GM18517 (cell line): ENCODE data around the gene PKDCC.

Experiments used
- ATAC-seq: cut with Tn5 transposase; IDR thresholded peaks from one replicate; pipeline ENCODE4 v1.9.1; 2021; ENCODE audit warnings: mild to moderate bottlenecking, moderate library complexity; ENCODE audit not compliant: unreplicated experiment

Gene PKDCC, protein sequence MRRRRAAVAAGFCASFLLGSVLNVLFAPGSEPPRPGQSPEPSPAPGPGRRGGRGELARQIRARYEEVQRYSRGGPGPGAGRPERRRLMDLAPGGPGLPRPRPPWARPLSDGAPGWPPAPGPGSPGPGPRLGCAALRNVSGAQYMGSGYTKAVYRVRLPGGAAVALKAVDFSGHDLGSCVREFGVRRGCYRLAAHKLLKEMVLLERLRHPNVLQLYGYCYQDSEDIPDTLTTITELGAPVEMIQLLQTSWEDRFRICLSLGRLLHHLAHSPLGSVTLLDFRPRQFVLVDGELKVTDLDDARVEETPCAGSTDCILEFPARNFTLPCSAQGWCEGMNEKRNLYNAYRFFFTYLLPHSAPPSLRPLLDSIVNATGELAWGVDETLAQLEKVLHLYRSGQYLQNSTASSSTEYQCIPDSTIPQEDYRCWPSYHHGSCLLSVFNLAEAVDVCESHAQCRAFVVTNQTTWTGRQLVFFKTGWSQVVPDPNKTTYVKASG

DNA sequence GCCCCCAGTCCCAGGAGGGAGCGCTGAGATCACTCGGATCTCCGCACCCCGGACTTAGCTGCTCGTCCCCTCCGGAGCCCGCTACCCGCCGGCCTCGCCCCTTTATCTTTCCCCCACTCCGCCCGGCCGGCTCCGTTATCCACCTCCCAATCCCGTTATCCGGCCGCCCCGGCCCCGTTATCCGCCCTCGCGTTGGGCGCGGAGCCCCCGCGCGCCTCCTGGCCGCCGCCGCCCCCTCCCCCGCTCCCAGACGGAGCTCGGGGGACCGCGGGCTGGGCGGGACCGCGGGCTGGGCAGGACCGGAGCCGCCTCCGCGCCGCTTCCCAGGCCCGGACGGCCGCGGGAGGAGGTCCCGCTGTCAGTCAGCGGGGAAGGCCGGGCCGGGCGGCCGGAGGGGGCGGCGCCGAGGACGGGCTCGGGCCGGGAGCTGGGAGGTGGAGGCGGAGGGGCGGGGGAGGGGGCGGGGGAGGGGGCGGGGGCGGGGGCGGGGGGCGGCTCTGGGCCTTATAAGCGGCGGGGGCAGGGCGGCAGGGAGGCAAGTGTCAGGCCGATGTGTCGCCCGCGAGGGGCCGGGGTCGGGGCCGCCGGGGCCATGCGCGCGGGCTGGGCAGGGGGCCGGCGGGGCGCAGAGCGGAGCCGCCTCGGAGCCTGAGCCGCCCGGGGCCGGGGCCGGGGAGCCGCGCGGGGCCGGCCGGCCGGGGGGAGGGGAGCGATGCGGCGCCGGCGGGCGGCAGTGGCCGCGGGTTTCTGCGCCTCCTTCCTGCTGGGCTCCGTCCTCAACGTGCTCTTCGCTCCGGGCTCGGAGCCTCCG is at the start of gene PKDCC:
Gene PKDCC, plus strand, starts transcription at position 534 of the 811 bp plus-strand sequence. Its CDS starts 179 bp downstream, at position 713.
- ATAC-seq, result no peak

DNA sequence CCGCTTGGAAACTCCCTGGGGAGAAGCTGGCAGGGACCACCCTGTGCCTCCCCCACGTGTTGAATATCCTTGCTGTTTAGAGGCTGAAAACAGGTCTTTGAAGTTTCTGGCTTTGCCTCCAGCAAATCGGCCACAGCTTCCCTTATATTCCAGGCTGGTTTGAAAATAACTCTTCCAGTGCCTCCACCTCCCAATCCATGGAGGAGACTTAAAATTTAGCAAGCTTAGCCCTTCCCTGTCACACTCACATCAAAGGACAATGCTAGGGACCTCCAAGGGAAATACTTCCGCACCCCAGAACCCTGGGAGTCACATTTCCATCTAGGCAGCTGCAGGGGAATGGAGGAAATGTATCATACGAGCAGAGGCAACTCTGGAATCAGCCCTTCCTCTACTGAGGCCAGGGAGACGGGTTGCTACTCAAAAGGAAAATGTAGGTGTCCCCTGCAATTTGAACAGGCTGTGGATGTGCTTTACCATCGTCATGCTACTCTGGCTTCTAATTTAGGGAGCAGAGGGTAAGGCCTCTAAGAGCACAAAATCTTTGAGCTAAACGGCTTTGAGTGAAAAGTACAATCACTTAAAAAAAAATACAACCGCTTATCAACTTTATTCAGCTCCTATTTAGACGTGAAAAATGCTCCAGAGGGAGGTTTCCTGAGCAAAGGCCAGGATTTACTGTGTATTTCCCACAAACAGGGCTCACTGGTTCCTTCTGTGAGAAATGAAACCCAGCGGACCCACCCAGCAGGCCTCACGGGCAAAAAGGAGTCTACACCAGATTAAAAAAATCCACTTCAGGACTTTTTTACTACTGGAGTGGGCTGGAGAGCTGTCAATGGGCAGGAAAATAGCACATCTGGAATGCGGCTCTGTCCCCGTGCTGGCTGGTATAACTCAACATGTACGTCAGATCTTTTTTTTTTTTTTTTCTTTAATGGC is 49.4 kb upstream of the PKDCC start:
- ATAC-seq, result no peak

DNA sequence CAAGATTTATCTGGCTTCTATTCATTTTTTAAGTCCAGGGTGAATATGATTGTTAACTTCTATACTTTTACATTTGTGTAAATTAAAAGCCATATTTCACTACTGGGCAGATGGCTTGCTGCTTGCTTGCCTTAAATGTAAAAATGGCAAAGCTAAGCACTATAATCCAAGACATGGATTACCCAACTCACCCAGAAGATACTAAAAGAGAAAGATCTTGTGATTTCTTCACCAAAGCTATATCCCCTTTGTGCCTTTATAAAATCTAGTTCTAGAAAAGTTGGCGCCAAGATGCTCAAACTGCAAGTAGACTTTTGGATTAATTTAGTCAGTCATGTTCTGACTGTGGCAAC is 48.7 kb upstream of the PKDCC start:
- no peak for ATAC-seq

DNA sequence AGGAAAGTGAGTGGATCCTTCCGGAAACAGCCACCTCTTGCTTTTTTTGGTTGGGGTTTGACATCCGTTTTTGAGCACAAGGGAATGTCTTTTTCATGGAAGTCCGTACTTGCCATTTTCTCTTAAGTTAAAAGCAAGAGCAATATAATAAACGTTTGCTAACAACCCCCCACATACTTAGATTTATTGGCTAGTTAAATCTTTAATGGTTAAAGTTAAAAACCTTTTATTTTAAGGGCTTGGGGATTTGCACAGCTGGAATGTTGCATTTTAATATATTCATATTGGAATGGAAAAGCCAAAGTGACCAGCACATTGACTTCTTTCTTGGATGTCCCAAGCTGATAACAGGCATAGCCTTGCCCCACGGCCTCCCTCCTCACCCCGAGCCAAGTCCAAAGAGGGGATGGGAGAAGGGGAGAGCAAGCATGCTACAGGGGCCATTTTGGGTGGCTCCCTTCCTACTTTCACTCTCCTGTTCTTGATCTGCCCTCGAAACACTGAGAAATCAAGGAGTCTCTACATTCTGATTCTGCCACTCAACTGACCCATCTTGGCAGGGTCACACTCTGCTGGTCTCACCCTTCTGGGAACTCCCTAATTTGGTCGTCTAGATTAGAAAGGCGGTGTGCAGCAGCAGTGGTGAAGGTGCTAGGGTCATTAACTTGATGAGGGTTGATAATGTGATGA is 48.1 kb upstream of the PKDCC start:
- no peak for ATAC-seq

DNA sequence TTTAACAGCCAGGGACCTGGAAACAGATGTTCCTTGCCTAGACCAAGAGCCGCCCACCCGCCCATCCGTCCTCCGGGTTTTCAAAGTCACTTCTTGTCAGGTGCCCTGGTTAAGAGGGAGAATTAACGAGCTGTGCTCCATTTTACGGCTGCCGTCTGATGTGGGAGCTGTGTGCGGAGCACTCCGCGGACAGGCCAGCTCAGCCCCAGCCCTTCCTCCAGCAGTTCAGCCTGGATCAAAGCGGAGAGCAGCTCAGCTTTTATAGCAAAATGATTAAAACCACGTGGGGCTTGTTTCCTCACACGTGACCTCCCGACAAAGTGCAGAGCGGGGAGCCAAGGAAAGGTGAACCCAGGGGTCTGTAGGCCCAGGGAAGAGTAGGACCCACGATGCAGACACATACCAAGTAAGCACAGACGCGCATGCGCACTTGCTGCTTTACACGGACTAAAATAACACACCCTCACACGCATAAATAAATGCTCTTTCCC is 46.1 kb upstream of the PKDCC start:
- ATAC-seq, result no peak

DNA sequence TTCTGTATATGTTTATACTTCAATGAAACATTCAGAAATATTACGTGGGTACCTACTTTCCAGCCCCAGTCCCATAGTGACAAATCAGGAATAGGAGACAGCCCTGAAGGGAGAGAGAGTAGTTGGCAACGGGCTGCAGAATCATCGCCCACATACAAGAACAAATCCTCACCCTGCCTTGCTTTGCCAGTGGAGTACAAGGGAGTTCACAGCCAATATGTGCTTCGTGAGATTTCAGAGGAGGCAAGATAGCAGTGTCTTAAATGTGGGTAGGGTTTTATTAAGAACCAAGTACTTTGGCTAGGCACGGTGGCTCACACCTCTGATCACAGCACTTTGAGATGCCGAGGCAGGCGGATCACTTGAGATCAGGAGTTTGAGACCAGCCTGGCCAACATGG is 40.3 kb upstream of the PKDCC start:
- ATAC-seq, result no peak

DNA sequence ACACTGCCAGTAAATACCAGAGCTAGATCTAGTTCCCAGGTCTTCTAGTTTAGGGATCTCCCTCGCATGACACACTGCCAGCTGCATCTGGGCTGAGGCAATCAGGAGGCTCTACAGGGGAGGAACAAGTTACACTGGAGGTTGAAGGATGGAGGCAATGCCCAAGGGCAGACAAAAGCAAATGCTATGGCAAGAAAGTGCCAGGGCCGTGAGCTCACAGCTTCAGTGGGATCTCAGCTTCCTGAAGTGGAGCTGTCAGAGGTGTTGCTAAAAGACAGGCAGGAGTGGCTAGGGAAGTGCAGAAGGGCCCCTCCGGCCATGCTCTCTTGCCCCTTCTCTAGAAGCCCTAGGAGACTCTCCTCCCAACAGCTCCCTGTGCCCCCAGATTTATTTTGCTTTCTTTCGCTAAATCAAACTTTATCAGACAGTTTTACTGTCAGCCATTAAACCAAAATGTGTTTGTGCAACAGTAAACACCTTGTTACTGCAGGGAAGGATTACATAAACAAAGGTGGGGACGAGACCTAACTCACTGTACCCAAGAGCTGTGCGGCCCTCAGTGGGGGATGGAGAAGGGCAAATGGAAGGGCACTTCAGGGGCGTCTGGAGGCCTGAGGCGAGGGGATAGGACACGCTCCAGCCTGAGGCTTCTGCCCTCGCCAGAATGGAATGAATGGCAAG is 39.4 kb upstream of the PKDCC start:
- no peak for ATAC-seq

DNA sequence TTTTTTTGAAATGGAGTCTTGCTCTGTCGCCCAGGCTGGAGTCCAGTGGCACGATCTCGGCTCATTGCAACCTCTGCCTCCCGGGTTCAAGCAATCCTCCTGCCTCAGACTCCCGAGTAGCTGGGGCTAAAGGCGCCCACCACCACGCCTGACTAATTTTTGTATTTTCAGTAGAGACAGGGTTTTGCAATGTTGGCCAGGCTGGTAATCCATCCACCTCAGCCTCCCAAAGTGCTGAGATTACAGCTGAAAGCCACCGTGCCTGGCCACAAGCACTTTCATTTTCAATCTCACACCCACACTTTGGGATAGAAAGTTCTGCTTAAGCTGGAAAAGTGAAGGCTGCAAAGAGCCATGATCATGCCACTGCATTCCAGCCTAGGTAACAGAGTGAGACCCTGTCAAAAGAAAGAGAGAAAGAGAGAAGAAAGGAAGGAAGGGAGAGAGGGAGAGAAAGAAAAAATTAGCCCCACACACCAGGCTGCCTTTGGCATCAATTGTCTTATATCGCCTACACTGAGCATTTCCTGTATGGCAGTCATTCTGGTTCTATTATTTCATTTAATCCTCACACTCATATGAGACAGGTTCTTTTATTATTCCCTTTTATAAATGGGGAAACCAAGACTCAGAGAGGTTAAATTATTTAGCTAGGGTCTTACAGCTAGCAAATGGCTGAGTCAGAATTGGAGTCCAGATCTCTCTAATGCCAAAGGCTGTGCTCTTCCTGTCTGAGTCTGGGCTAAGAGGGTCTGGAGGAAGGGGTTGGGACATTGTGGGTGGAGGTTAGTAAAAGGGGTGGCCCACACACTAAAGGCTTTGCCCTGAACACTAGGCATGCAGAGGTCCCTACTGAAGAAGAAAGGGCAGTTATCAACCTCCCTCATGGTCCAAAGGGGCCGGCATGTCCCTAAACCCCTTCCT is 37.9 kb upstream of the PKDCC start:
- no peak for ATAC-seq

DNA sequence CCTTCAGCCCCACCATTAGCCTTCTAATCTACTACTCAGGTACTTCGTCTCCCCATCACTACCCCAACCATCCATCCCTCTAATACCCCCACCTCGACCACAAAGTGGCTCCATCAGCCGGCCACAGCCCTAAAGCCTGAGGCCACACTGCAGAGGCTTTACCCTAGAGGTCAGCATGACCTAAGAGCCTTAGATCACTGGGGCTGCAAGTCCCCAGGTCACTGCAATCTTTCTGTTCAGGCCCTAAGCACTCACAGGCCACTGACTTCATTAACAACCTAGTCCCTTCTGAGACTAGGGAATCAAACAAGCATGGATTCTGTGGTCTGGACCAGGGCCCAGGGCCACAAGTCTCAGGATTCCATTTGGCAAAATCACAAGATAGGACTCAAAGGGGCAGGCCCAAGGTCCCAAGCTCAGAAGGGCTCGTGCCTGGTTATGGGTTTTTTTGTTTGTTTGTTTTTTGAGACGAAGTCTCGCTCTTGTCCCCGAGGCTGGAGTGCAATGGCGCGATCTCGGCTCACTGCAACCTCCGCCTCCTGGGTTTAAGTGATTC is 37.0 kb upstream of the PKDCC start:
- no peak for ATAC-seq

DNA sequence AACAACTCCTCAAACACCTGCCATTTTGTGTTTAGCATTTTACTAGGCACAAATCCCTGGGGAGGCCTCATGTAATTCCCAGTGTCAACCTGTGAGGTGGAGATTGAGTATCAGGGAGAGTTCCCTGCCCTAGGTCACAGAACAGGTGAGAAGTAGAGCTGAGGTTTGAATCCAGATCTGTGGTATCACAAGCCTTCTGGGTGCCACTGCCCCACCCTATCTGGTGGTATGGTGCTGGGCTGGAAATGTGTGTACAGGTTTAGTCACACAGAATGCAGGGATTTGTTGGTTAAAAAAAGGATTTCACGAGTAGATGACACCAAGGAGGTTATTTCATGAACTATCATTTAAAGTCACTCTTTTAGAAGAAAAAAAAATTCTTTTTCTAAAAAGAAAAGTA is 35.7 kb upstream of the PKDCC start:
- no peak for ATAC-seq

DNA sequence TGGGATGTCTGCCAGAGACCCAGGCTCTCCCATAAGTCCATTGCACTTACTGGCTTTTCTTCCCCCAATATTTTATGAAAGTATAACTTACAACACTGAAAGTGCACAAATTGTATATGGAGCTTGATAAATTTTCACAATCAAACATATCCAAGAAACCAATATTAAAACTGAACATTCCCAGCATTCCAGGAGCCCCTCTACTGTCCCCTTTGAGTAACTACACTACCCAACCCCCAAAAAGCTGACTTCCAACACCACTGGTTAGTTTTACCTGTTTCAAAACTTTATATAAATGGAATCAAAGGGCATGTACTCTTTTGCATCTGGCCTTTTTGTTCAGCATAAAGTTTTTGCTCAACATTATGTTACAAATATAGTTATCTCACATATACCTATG is 35.2 kb upstream of the PKDCC start:
- ATAC-seq, result no peak

DNA sequence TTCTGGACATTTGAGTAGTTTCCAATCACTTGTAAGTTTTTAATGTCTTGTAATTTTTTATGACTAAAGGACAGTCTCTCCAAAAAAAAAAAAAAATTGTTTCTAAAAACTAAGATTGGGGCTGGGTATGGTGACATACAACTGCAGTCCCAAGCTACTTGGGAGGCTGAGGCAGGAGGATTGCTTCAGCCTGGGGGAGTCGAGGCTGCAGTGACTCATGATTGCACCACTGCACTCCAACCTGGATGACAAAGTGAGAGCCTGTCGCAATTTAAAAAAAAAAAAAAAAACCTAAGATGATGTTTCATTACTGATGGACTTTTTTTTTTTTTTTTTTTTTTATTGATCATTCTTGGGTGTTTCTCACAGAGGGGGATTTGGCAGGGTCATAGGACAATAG is 34.4 kb upstream of the PKDCC start:
- ATAC-seq, result no peak

DNA sequence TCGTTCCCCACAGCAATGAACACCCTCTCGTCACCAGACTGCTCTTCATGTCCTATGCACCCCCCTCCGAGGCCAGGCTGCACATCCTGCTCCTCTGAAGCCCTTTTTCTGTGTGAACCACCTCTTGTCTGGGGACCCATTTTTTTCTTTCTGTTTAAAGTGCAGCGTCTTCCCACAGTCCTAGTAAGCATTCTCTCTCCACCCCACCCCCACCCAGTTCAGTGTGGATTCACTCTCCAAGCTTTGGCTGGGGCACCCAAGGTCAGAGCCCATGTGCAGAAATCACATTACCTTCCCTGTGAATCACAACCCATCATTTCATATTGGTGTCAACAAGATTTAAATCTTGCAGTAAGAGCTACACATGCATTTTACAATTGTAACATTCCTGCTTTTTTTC is 26.4 kb upstream of the PKDCC start:
- ATAC-seq, result no peak

DNA sequence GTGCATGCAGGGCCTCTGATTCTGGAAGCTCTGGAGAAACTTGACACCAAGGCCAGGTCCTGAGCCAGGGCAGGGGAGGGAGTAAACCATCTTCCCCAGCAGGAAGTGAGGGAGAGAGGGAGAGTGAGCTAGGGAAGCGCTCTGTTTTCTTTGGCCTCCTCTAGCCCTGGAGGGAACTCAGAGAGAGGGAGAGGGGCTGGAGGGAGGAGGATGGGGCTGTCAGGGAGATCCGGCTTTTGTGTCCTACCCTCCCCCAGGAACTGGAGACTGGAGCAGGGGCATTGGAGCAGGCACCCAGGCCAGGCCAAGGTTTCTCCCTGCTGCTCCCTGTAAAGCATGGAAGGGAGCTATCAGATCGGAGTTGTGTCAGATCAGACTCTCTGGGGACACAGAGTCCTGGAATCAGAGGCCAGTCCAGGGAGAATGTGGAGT is 22.7 kb upstream of the PKDCC start:
- ATAC-seq, result no peak

DNA sequence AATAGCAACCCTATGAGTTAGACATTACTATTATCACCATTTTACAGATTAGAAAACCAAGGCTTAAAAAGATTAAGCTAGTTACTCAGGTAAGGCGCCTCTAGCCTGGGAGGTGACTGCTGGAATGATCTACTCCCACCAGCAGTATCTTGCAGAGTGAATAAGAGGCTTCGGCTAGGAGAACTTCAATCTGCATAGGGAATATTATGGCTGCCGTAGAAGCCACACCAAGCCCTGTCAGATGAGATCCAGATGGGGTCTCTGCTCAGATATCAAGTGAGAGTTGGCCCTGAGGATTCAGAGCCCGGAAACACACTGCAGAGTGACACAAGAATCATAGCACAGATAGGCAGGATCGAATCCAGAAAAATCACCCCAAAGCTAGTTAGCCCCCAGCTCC is 21.5 kb upstream of the PKDCC start:
- ATAC-seq, result no peak

DNA sequence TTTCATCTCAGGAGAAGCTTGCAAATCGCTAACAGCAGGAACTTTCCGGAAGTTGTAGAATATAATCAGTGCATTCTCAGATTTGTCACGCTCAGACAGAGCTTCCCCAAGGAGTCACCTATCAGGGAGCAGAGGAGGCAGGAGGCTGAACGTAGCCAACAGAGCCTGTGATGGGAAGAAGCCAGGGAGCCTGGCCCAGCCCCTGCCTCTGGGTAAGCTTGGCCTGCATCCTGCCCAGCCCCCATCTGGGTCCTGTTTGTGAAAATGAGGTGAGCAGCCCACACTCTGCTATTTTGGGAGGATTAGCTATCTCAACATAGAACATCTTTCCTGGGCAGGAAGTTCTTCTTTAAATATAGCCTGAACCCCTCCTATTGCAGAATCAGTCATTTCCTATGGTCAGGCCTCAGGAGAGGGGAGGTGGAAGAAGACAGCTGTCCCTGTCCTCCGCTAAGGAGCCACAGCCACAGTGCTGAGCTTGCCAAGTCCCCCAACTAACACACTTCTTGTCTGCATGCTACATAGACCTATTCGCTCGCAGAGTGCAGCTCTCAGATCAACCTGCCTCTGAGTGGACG is 19.2 kb upstream of the PKDCC start:
- ATAC-seq, result peak; percentile 65

DNA sequence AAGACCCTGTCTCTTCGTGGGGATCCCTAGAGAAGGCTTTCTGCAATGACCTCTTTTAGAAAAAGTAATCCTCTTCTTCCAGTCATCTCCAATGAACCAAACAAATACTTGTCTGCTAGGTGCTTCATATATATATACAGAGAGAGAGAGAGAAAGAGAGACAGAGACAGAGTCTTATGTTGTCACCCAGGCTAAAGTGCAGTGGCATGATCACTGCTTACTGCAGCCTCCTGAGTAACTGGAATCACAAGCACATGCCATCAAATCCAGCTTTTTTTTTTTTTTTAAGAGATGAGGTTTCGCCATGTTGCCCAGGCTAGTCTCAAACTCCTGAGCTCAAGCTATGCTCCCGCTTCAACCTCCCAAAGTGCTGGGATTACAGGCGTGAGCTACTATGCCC is 18.6 kb upstream of the PKDCC start:
- ATAC-seq, result peak; percentile 20

DNA sequence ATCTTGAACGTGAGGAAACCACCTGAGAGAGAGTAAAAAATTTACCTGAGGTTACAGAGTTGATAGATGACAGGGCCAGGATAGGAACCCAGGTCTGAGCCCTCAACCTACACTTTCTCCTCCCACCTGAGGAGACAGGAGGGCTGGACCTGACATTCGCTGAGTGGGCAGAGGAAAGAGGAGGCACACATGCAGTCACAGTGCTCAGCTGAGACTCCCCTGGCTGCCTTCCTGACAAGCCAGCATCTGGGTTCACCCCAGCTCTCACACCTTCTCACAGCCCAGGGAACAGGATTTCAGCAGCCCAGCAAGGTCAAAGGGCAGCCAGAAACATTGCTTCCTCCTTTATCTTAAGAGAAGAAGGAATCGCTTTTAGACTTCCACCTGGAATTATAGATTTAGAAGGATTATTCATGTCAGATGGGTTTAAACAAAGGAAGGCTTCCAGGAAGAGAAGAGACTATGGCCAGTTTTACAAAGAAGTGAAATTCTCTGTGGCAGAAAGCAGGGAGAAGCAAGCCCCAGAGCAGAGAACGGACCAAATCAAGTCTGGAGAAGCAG is 18.1 kb upstream of the PKDCC start:
- no peak for ATAC-seq
